Measurements from ENCODE around the gene RTP1.
"Not testable (repeated sequence)": the region's sequence is repeated elsewhere in the genome, so short reads cannot be mapped to it uniquely, and the experiment has no call there.

RTP1 gene

GRCh38 chr3:187199463-187200050 lies 2.3 kb downstream of the RTP1 start:
- H3K27me3 ChIP-seq (ENCODE audit: control insufficient read depth, insufficient read depth, low read length); H3K4me3 ChIP-seq (ENCODE audit: low read length); H3K9ac ChIP-seq (ENCODE audit: low read length); H3K36me3 ChIP-seq (ENCODE audit: control insufficient read depth, low read depth, low read length); H3K27ac ChIP-seq (ENCODE audit: low read length); H3K4me1 ChIP-seq (ENCODE audit: control insufficient read depth, low read depth, low read length); H3K9me3 ChIP-seq (ENCODE audit: control insufficient read depth, low read depth, low read length): not testable (repeated sequence)

- Histone ChIP-seq H3K9ac (ENCODE audit: low read length) (no peak overlapping the region), H3K4me3 (ENCODE audit: low read length) (no peak overlapping the region), H3K9me3 (ENCODE audit: control insufficient read depth, low read depth, low read length) (peaks cover 7% of the 10 kb centered on the region), H3K4me1 (ENCODE audit: control insufficient read depth, low read depth, low read length) (peaks cover 9% of the 10 kb centered on the region), H3K27me3 (ENCODE audit: control insufficient read depth, insufficient read depth, low read length) (no peaks in the 10 kb centered on the region), H3K36me3 (ENCODE audit: control insufficient read depth, low read depth, low read length) (no peaks in the 10 kb centered on the region), H3K27ac (ENCODE audit: low read length) (no peak overlapping the region)
Measured at GRCh38 chr3:187205683-187206082, 8.4 kb downstream of the RTP1 start.

- Histone ChIP-seq H3K4me1 (ENCODE audit: control insufficient read depth, low read depth, low read length) (peaks cover 16% of the 10 kb centered on the region), H3K36me3 (ENCODE audit: control insufficient read depth, low read depth, low read length) (no peaks in the 10 kb centered on the region), H3K27ac (ENCODE audit: low read length) (no peak overlapping the region), H3K9me3 (ENCODE audit: control insufficient read depth, low read depth, low read length) (peaks cover 7% of the 10 kb centered on the region), H3K9ac (ENCODE audit: low read length) (no peak overlapping the region), H3K27me3 (ENCODE audit: control insufficient read depth, insufficient read depth, low read length) (no peaks in the 10 kb centered on the region), H3K4me3 (ENCODE audit: low read length) (no peak overlapping the region)
Measured at GRCh38 chr3:187207062-187207461, 9.8 kb downstream of the RTP1 start.

GRCh38 chr3:187207624-187208023 lies 10.3 kb downstream of the RTP1 start:
- Histone ChIP-seq H3K4me1 (ENCODE audit: control insufficient read depth, low read depth, low read length) (peaks cover 16% of the 10 kb centered on the region), H3K9ac (ENCODE audit: low read length) (no peak overlapping the region), H3K27me3 (ENCODE audit: control insufficient read depth, insufficient read depth, low read length) (no peaks in the 10 kb centered on the region), H3K36me3 (ENCODE audit: control insufficient read depth, low read depth, low read length) (no peaks in the 10 kb centered on the region), H3K9me3 (ENCODE audit: control insufficient read depth, low read depth, low read length) (peaks cover 7% of the 10 kb centered on the region), H3K27ac (ENCODE audit: low read length) (no peak overlapping the region), H3K4me3 (ENCODE audit: low read length) (no peak overlapping the region)

GRCh38 chr3:187208159-187208558 lies 10.9 kb downstream of the RTP1 start:
- H3K4me1 ChIP-seq (ENCODE audit: control insufficient read depth, low read depth, low read length), result peaks cover 16% of the 10 kb centered on the region
- H3K9ac ChIP-seq (ENCODE audit: low read length), result no peak overlapping the region
- peaks cover 7% of the 10 kb centered on the region for H3K9me3 ChIP-seq (ENCODE audit: control insufficient read depth, low read depth, low read length)
- no peak overlapping the region for H3K27ac ChIP-seq (ENCODE audit: low read length)
- H3K27me3 ChIP-seq (ENCODE audit: control insufficient read depth, insufficient read depth, low read length), result no peaks in the 10 kb centered on the region
- no peaks in the 10 kb centered on the region for H3K36me3 ChIP-seq (ENCODE audit: control insufficient read depth, low read depth, low read length)
- H3K4me3 ChIP-seq (ENCODE audit: low read length), result no peak overlapping the region

GRCh38 chr3:187209491-187209890 lies 12.2 kb downstream of the RTP1 start:
- no peaks in the 10 kb centered on the region for H3K36me3 ChIP-seq (ENCODE audit: control insufficient read depth, low read depth, low read length)
- no peak overlapping the region for H3K9ac ChIP-seq (ENCODE audit: low read length)
- no peak overlapping the region for H3K27ac ChIP-seq (ENCODE audit: low read length)
- no peak overlapping the region for H3K4me3 ChIP-seq (ENCODE audit: low read length)
- H3K9me3 ChIP-seq (ENCODE audit: control insufficient read depth, low read depth, low read length), result peaks cover 7% of the 10 kb centered on the region
- peaks cover 16% of the 10 kb centered on the region for H3K4me1 ChIP-seq (ENCODE audit: control insufficient read depth, low read depth, low read length)
- no peaks in the 10 kb centered on the region for H3K27me3 ChIP-seq (ENCODE audit: control insufficient read depth, insufficient read depth, low read length)

GRCh38 chr3:187210091-187210490 lies 12.8 kb downstream of the RTP1 start:
- H3K27me3 ChIP-seq (ENCODE audit: control insufficient read depth, insufficient read depth, low read length), result no peaks in the 10 kb centered on the region
- H3K9me3 ChIP-seq (ENCODE audit: control insufficient read depth, low read depth, low read length), result peaks cover 7% of the 10 kb centered on the region
- H3K9ac ChIP-seq (ENCODE audit: low read length), result no peak overlapping the region
- no peak overlapping the region for H3K27ac ChIP-seq (ENCODE audit: low read length)
- peak overlapping the region; percentile 1 for H3K4me3 ChIP-seq (ENCODE audit: low read length)
- no peaks in the 10 kb centered on the region for H3K36me3 ChIP-seq (ENCODE audit: control insufficient read depth, low read depth, low read length)
- peaks cover 16% of the 10 kb centered on the region for H3K4me1 ChIP-seq (ENCODE audit: control insufficient read depth, low read depth, low read length)

- H3K27ac ChIP-seq (ENCODE audit: low read length), result no peak overlapping the region
- no peaks in the 10 kb centered on the region for H3K27me3 ChIP-seq (ENCODE audit: control insufficient read depth, insufficient read depth, low read length)
- no peaks in the 10 kb centered on the region for H3K36me3 ChIP-seq (ENCODE audit: control insufficient read depth, low read depth, low read length)
- H3K4me3 ChIP-seq (ENCODE audit: low read length), result peak overlapping the region; percentile 1
- peaks cover 7% of the 10 kb centered on the region for H3K9me3 ChIP-seq (ENCODE audit: control insufficient read depth, low read depth, low read length)
- H3K9ac ChIP-seq (ENCODE audit: low read length), result no peak overlapping the region
- peaks cover 16% of the 10 kb centered on the region for H3K4me1 ChIP-seq (ENCODE audit: control insufficient read depth, low read depth, low read length)
Measured at GRCh38 chr3:187210545-187211327, 13.4 kb downstream of the RTP1 start.

GRCh38 chr3:187211532-187212195 lies 14.4 kb downstream of the RTP1 start:
- no peak overlapping the region for H3K4me3 ChIP-seq (ENCODE audit: low read length)
- peaks cover 16% of the 10 kb centered on the region for H3K4me1 ChIP-seq (ENCODE audit: control insufficient read depth, low read depth, low read length)
- peaks cover 7% of the 10 kb centered on the region for H3K9me3 ChIP-seq (ENCODE audit: control insufficient read depth, low read depth, low read length)
- no peaks in the 10 kb centered on the region for H3K36me3 ChIP-seq (ENCODE audit: control insufficient read depth, low read depth, low read length)
- H3K27me3 ChIP-seq (ENCODE audit: control insufficient read depth, insufficient read depth, low read length), result no peaks in the 10 kb centered on the region
- H3K9ac ChIP-seq (ENCODE audit: low read length), result no peak overlapping the region
- no peak overlapping the region for H3K27ac ChIP-seq (ENCODE audit: low read length)

GRCh38 chr3:187212196-187212545 lies 14.9 kb downstream of the RTP1 start:
- Histone ChIP-seq H3K36me3 (ENCODE audit: control insufficient read depth, low read depth, low read length) (no peaks in the 10 kb centered on the region), H3K27me3 (ENCODE audit: control insufficient read depth, insufficient read depth, low read length) (no peaks in the 10 kb centered on the region), H3K27ac (ENCODE audit: low read length) (no peak overlapping the region), H3K4me3 (ENCODE audit: low read length) (no peak overlapping the region), H3K9me3 (ENCODE audit: control insufficient read depth, low read depth, low read length) (peaks cover 3% of the 10 kb centered on the region), H3K4me1 (ENCODE audit: control insufficient read depth, low read depth, low read length) (peaks cover 16% of the 10 kb centered on the region), H3K9ac (ENCODE audit: low read length) (no peak overlapping the region)

GRCh38 chr3:187212705-187213104 lies 15.4 kb downstream of the RTP1 start:
- Histone ChIP-seq H3K9me3 (ENCODE audit: control insufficient read depth, low read depth, low read length) (no peaks in the 10 kb centered on the region), H3K27me3 (ENCODE audit: control insufficient read depth, insufficient read depth, low read length) (no peaks in the 10 kb centered on the region), H3K27ac (ENCODE audit: low read length) (no peak overlapping the region), H3K4me3 (ENCODE audit: low read length) (no peak overlapping the region), H3K36me3 (ENCODE audit: control insufficient read depth, low read depth, low read length) (no peaks in the 10 kb centered on the region), H3K9ac (ENCODE audit: low read length) (no peak overlapping the region), H3K4me1 (ENCODE audit: control insufficient read depth, low read depth, low read length) (peaks cover 16% of the 10 kb centered on the region)

Data from iPS-18a (cell line).